ENCODE data around the gene MEX3A.
"Not testable (repeated sequence)": the region's sequence is repeated elsewhere in the genome, so short reads cannot be mapped to it uniquely, and the experiment has no call there.

Gene MEX3A

DNA sequence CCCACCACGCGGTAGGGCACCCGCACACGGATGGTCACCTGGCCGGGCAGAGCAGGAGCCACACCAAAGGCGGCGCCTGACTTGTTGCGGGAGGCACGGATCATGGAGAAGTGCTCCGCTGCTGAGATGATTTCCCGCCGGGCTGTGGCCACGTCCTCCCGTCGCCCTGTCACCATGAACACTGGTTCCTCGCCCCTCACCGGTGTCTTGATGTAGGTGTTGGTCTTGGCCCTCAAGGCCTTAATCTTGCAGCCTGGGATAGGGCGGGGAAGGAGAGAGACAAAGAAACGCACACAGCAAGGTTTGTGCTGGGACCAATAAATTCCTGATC lies 4.9 kb downstream of the MEX3A start:
- DNase-seq: no peak

DNA sequence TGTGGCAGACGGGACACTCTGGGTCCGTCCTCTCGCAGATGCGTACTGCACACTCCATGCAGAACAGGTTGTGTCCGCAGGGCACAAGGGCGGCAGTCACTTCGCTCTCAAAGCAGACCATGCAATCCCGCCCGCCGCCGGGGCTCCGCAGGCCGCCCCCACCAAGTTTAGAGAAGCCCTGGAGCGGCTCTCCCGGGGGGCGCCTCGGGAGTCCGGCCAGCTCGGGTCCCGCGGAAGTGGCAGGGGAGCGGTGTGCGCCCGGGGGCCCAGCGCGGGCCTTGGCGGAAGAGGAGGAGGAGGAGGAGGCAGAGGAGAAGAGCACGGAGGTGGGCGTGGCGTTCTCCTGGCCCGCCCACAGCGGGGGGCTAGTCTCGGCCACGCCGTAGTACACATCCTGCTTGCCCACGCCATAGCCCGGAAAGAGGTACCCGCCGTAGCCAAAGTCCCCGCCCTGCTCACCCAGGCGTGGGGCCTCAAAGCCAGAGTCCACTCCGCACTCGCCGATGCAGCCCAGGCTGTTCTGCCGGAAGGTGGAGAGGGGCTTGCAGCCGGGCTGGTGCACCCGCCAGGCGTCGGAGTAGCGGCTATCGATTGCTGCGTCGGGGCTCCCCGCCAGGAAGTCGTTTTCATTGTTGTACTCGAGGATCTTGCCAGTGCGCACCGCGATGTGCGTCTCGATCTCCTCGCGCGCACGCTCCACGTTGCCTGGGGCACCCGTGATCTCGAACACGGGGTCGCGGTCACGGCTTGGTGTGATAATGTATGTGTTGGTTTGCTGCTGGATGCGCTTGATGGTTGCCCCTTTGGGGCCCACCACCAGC lies 5.4 kb downstream of the MEX3A start:
- no peak for DNase-seq

DNA sequence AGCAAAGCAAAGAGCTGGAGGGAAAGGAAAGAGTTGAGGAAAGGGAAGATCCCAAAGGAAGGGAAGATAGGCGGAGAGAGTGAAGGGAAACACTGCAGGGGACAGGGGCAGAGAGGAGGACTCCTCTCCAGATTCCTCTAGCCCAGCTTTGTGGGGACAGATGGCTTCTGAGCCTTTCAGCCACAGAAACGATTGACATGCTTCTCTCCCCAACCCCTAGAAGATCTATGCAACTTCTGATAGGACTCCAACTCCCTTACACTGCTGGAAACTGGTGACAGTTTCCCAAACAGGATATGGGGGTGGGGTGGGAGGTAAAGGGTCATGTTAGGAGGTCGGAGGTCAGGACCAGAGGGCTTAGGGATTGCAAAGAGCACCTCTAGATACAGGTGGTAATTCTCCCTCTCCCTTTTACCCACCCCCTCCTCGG lies 6.5 kb downstream of the MEX3A start:
- DNase-seq: no peak

DNA sequence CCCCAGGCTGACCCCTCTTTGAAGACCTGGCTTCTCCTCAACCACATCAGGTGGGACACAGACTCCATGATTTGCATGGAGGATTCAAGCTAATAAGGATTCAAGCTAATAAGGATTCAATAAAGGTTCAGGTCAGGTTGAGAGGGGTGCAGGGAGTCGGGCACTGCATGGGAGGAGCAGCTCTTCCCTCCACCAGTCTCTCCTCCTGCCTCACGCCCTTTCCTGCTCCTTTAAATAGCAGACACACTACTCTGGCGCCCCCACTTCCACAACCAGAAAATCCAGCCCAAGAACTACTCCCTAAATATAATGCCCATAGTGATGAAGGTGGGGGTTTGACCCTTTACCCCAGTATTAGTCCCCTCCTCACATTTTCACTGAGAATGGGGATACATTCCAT lies 7.1 kb downstream of the MEX3A start:
- DNase-seq: no peak

DNA sequence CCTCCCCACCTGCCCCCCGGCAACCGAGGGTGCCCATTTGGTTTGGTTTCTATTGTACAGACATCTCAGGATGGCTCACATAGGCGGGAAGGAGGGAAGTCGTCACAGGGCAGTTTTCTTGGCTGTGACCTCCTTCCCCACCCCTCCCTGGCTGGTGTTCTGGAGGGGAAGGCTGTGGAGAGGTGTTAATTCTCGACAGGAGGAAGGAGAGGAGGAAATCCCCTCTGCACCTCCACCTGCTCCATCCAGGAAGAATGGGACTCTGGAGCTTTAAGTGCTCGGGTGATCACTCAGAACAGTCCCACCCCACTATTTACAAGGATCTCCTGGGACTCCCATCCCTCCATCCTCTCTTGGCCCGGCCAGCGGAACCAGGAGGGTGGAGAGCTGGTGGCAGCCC lies 7.6 kb downstream of the MEX3A start:
- DNase-seq: no peak

DNA sequence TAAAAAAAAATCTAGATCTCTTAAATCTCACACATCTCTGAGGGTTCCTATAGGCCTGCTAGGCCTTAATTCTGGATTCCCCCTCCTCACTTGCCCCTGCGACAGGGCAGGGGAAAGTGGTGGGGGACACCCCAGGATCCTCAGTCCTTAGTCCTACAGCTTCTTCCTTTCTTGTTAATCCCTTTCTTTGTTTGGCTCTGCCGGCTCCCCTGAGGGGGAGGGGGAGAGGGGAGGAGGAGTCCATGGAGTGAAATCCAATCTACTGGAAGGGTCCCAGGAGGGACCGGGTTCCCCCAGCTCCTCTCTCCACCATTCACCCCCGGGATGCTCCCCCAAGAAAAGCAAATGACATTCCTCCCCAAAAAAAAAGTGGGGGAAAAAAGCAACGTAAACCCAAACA lies 8.5 kb downstream of the MEX3A start:
- DNase-seq: no peak

DNA sequence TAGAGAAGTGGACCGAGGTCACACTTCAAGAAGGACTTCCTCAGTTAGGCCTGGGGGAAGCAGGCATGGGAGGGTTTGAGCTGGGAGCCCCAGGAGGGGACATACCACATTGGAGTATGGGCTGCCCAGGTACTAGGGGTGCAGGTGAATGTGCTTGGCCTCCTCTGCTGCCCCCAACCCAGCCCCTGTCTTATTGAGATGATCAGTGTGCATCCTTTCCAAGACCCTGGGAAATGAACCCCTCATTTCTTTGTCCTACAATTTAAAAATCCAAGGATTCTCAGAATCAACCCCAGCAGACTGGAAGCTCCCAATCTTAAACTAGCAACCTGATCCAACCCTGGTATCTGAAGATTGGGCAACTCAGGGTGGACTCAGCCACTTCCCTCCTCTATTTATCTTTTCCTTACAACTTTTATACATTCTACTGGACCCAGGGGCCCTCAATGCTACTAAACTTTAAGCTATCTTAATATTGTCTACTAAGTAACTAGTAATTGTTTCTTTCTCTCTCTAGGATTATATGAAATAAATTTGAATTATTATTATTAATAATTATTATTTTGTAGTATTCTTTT lies 9.1 kb downstream of the MEX3A start:
- DNase-seq: no peak

DNA sequence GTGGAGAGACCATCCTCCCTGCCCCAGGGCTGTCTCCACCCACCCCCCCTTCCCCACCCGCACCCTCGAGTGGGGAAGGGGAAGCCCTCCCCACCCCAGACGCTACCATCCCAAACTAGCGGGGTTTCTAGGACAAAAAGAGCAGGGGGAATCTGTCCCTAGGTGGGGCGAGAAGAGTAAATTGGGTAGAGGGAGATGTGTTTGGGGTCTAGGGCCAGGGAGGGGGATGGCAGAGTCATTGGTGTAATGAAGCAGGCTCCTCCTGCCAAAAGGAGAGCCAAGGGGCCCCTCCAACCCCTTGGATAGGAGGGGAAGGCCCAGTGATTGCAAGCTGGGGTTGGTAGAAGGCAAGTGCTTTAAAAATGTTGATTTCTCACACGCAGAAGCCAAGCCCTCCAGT lies 10.0 kb downstream of the MEX3A start:
- no peak for DNase-seq

DNA sequence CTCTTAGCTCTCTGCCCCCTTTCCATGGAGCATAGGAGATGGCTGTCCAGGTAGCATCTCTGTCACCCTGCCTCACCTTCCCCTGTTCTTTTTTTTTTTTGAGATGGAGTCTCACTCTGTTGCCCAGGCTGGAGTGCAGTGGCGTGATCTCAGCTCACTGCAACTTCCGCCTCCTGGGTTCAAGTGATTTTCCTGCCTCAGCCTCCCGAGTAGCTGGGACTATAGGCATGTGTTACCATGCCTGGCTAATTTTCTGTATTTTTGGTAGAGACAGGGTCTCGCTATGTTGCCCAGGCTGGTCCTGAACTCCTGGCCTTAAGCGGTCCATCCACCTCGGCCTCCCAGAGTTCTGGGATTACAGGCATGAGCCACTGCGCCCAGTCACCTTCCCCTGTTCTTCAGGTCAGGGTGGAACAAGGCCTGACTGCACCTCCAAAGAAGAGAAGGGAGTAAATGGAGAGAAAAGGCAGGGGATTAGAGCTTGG lies 10.9 kb downstream of the MEX3A start:
- not testable (repeated sequence) for DNase-seq

DNA sequence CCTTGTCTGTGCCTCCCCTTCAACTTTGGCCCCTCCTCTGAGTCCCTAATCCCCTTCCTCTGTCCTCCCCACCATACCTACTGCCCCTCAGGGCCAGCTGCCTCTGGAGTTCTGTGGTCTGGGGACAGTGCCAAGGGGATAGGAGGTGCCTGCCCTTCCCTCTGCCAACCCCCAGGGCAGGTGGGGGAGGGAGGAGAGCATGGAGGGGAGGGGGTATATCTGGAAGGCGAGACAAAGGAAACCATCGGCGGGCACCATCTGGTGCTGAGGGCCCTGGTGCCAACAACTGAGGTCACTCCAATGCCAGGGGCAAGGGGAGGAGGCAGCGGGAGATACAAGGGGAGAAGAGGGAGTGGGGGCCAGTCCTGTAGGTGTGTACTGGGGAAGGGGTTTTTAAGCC lies 11.7 kb downstream of the MEX3A start:
- DNase-seq: peak; percentile 75

DNA sequence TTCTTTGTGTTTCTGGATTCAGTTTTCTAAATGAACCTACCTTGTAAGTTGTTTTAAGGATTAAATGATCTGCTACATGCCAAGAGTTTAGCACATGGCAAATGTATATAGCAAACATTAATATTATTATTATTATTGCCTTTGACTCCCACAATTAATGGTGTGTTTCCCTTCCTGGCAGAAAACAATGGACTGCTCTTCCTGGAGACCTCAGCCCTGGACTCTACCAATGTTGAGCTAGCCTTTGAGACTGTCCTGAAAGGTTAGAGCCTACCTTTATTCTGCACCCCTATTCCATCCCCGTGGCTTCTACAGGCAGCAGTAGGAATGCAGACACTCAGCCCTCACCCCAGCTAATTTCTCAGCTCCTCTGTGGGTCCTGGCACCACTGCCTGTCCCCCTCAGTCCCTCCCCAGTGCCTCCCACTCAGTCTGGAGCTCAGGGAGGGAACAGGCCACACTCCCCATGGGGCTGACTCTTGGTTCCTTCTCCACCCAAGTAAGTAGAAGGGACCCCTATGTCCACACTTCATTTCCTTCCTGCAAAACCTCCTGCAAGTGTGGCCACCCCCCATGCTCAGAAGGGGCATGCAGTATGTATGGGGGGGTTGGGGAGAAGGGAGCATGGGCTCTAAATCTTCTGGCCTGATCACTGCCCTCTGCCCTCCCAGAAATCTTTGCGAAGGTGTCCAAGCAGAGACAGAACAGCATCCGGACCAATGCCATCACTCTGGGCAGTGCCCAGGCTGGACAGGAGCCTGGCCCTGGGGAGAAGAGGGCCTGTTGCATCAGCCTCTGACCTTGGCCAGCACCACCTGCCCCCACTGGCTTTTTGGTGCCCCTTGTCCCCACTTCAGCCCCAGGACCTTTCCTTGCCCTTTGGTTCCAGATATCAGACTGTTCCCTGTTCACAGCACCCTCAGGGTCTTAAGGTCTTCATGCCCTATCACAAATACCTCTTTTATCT lies 12.5 kb downstream of the MEX3A start:
- no peak for DNase-seq

DNA sequence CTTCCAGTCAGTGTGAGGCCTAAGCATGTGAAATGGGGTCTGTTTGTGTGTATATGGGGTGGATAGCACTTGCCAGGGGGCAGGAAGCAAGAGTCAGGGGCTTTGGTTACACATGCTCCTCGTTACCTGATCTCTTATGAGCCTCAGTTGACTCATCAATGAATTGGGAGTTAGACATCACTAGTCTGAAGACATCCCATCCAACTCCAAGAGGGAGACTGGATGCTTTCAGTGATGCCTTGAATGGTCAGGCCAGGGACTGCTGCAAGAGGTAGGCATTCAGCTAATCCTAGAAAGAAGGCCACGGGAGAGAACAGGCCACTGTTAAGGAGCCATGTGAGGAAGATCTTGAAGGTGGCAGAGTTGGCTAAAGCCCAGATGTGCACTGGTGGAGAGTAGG lies 15.0 kb downstream of the MEX3A start:
- no peak for DNase-seq

DNA sequence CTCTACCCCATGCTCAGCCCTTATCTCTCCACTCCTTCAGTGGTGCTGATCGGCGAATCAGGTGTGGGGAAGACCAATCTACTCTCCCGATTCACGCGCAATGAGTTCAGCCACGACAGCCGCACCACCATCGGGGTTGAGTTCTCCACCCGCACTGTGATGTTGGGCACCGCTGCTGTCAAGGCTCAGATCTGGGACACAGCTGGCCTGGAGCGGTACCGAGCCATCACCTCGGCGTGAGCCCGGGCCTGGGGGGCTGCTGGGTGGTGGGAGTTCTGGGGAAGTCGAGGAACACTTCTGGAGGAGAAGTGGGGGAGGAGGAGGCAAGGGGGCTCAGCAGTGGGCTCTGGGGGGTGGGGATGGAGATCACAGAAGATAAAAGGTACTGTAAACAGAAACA lies 16.4 kb downstream of the MEX3A start:
- DNase-seq: no peak

DNA sequence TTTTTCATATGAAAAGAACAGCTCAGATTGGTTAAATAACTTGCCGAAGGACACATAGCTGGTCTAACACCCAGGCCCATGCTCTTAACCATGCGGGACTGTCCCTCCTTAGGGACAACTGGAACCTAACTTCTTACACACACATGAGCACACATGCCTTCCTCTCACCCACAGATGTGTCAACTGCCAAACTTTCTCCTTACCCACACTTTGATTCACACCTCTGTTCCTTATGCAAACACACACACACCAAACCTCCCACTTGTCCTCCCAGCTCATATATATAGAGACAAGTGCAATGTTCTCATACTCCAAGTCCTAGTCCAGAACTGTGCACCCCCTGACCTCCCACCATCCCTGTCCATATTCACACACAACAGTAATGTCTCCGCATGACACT lies 17.1 kb downstream of the MEX3A start:
- DNase-seq: no peak

DNA sequence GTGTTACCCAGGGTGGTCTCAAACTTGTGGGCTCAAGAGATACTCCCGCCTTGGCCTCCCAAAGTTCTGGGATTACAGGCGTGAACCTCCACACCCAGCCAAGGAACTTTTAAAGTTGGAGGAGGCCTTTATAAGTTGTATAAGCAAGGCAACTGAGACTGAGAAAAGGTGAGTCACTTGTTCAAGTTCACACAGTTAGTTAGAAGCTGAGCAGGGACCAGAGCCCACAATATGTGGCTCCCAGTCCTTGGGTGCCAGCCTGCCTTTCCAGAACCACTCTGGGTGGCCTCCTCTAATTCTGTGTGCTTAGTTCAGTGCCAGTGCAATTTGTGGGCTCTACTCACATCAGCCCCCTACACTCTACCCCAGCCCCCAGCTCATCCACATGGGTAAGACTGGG lies 17.6 kb downstream of the MEX3A start:
- no peak for DNase-seq

DNA sequence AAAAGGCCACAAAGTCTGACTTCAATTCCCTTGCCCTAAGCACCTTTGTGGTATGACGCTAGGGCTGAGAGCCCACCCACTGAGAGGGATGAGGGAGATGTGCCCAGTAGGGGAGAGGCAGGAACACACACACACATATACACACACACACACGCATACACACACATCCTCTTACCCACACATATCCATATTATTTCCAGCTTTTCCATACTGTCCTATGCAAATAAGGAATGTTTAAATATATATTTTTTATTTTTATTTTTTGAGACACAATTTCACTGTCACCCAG lies 18.3 kb downstream of the MEX3A start:
- DNase-seq: no peak

DNA sequence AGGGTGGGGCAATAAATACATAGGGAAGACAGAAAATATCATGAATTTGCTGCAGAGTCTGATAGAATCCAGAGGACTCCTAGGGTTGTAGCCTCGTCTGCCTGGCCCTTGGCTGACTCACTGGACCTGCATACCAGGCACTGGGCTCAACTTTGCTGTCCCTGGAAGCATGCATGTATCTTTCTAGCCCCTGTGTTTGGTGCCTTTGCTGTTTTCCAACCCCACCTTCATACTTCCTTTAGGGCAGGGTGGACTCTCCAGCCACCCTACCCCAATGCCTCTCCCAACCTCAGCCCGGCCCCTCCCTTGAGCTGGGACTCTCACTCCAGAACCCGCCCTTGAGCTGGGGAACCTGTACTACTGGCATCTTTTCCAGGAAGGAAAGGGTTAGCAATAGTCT lies 20.1 kb downstream of the MEX3A start:
- no peak for DNase-seq

DNA sequence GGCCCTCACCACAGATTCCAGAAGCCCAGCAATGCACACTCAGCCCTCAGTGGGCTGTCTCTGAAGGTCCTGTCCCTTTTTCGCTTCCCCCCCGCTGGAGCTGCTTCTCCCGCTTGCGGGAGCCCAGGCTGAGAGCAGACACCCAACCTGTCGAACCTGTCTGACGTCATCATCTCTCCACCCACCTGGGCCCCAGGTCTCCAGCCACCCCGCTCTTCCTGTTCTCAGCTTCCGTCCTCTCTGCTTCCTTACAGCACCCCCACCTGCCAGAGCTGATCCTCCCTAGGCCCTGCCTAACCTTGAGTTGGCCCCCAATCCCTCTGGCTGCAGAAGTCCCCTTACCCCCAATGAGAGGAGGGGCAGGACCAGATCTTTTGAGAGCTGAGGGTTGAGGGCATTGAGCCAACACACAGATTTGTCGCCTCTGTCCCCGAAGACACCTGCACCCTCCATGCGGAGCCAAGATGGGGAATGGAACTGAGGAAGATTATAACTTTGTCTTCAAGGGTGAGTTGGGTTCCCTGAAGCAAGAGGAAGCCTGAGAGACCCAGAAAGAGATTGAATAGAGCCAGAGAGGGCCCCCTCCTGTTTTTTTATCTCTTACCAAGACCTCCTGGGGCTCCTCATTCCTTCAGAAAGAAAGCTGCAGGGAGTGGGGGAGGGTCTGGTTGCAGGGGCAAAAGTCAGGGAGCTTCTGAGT lies 21.2 kb downstream of the MEX3A start, which contains the start of gene RAB25:
TSS of gene RAB25 (plus strand) at position 224 of the 700 bp plus-strand sequence. CDS start at position 465, 241 bp downstream.
- DNase-seq: peak; percentile 72

DNA sequence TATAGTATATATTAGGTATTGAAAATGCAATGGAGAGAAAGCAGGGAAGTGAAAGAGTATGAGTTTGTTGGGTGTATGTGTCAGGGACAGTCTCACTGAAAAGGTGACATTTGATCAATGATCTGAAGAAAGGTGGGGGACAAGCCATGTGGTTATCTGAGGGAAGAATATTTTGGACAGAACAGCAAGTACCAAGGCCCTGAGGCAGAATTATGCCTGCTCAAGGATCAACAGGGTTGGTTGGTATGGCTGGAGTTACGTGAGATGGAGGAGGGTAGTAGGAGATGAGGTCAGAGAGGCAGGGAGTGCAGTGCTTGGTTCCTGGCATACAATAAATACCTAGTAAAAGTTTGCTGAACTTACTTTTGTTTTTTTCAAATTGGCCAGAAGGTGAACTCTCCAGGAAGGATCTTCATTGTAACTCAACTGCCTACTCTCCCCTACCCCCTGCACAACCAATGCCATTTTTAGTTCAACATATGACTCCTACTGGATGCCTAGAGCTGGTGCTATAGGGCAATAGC lies 25.9 kb downstream of the MEX3A start:
- no peak for DNase-seq

DNA sequence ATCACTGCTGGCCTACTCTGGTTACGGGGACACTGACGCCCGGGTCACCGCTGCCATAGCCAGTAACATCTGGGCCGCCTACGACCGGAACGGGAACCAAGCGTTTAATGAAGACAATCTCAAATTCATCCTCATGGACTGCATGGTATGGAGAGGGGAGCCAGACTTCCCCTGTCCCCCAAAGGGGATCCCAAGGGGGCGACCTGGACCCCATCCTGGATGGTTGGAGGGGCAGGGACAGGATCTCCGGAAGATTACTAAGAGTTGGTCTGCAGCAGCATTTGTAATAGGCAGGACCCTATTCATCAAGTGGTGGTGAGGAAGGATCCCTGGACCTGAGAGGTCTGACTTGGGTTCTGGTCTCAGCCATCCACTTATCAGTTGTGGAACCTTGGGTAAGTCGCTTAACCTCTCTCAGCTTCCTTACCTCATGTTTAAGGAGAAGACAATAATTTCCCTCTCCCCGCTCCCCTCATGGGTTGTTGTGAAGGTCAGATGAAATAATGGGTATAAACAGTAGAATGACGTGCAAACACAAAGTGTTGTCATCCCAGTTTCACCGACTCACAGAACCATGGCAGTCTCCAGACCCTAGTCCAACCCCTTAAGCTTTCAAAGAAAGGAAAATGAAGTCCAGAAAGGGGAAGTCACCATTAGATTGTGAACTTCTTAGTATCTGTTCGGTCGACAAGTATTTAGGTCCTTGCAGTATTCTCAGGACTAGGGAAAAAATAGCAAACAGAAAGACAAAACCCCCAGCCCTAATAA lies 26.8 kb downstream of the MEX3A start:
- DNase-seq: no peak

DNA sequence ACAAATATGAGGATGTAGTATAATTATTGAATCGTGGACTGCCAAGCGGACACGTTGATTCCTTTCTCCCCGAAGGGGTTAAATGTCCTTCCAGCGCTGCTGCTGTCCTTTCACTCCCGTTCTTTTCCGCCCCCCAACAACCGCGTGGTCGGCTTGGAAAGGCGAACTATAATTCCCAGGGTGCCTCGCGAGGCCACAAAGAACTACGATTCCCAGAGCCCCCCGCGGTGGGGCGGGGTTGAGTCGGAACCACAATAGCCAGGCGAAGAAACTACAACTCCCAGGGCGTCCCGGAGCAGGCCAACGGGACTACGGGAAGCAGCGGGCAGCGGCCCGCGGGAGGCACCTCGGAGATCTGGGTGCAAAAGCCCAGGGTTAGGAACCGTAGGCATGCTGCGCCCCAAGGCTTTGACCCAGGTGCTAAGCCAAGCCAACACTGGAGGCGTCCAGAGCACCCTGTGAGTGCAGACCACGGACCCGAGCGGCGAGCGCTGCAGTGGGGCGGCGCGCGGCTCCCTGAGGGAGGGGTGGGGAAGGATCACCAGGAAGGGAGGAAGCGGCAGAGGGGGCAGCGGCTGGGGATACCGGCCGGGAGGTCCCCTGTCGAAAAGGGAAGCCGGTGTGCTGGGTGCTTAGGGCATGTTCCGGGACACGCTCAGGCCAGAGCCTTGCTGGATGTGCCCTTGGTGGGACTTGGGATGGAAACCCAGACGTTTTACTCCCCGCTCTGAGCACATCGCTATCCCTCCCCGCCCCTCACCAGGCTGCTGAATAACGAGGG lies 27.6 kb downstream of the MEX3A start, which contains the start of gene LAMTOR2:
TSS of gene LAMTOR2 (plus strand) at position 283 of the 781 bp plus-strand sequence. CDS start at position 391, 108 bp downstream.
- DNase-seq: peak; percentile 96
